ENCODE measurements around the gene COL21A1.
"Not testable (repeated sequence)": the region's sequence is repeated elsewhere in the genome, so short reads cannot be mapped to it uniquely, and the experiment has no call there.

Gene COL21A1

GRCh38 chr6:56246881-56247653 lies at the start of gene COL21A1:
Gene COL21A1, minus strand, starts transcription at chr6:56247580. Its CDS starts 64,962 bp downstream, at chr6:56182618.
- no peak for DNase-seq (ENCODE audit: low read depth in 2 of 2)

- no peak for DNase-seq (ENCODE audit: low read depth in 2 of 2)
These were observed 46.4 kb upstream of the COL21A1 start for GRCh38 chr6:56293781-56294180.

GRCh38 chr6:56292505-56293181 lies 45.3 kb upstream of the COL21A1 start:
- no peak for DNase-seq (ENCODE audit: low read depth in 2 of 2)

GRCh38 chr6:56291302-56291917 lies 44.0 kb upstream of the COL21A1 start:
- no peak for DNase-seq (ENCODE audit: low read depth in 2 of 2)

- DNase-seq (ENCODE audit: low read depth in 2 of 2) = no peak
These were observed 42.3 kb upstream of the COL21A1 start for GRCh38 chr6:56289721-56290120.

GRCh38 chr6:56288347-56288746 lies 41.0 kb upstream of the COL21A1 start:
- no peak for DNase-seq (ENCODE audit: low read depth in 2 of 2)

DNA sequence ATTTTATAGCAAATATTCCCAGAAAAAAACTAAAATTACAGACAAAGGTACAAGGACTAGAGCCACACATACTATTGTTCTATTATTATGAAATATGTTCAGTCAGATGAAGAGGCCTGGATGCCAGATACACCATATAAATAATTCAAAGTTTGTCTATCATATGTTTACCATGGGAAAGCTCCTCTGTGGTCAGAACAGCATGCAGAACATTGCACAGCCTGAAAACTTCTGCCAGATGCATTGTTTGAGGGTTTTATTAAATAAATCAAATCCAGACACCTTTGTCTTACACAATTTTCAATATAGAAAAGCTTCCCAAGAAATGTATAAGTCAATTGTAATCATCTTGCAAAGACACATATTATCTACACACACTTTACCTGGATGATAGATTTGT lies 35.0 kb upstream of the COL21A1 start:
- no peak for DNase-seq (ENCODE audit: low read depth in 2 of 2)

DNA sequence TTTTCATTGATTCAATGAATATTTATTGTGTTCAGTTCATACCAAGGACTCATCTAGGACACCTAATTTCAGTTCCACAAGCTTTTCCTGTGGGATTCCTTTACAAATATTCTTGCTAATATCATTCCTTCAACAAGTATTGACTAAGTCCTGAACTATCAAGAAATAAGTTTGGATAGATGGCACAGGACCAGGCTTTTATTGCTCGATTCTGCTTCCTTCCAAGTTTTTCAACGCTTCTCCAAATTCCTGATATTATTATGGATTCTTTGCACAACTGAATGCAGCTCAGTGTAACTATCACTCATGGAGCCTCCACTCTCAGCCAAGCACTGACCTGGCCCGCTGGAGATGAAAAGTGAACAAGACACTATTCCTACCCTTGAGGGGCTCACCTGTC lies 32.7 kb upstream of the COL21A1 start:
- no peak for DNase-seq (ENCODE audit: low read depth in 2 of 2)

DNA sequence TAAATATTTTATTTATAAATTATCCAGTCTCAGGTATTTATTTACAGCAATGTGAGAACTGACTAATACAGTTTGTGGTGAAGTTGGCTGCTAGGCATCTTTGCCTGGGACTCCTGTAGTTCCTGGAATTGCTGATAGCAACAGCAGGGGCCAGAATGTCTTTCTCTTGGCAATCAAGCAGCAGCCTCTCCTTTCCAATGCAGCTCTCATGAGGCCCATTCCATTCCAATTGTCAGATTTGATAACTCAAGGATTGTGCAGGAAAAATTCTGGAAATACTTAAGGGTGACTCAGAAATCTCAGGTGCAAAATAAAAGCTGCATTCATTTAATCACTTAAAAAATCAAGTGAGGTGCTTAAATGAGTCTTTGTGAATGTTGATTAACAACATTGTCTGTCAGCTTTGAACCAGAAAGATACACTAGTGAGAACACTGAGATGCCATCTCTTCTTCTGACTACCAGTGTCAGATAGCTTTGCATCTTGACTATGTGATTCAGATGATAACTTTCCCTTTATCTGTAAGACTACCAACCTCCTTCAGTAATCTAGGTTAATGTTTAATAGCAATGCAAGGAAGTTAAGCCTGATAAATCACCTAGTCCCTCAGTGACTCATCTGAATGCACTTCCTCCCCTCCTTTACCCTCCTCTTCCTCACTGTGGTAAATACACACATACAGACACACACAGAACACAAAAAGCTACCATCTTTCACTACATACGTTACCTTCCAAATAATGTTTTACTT lies 32.1 kb upstream of the COL21A1 start:
- no peak for DNase-seq (ENCODE audit: low read depth in 2 of 2)

DNA sequence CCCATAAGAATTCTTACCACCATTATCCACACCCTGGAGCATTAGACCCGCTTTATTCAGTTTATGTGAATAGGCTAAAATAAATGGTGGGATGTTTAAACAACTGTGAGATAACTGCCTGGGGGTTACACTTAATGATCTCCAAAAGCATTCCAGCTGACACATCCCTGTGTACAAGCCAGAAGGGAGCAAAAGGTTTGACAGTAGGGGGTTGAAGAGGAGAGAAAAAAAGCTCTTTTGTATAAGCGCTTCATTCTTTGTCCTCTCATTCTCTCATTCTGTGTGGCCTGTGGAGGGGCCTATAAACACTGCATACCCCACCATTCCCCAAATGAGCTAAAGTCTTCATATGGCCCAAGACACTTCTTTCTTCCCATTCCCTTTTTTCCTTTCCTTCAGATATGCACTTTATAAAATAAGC lies 30.8 kb upstream of the COL21A1 start:
- DNase-seq (ENCODE audit: low read depth in 2 of 2) = no peak

GRCh38 chr6:56270812-56271441 lies 23.5 kb upstream of the COL21A1 start:
- DNase-seq (ENCODE audit: low read depth in 2 of 2) = no peak

DNA sequence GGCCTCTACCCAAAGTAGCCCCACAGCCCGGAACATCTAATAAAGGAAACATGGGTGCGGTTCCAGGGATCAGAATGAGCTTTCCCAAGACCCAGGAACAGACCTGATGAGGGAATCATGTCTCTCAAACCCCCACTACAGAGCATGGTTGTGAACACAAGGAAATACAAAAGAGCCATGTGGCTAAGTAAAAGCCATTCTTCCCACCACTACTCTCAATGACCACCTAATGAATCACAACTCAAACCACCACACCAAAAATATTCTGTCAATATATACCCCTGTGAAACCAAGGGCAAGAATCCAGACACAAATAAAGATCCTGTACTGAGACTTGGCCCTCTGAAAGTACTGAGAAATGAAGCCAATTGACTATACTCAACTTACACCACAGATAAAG lies 20.9 kb upstream of the COL21A1 start:
- no peak for DNase-seq (ENCODE audit: low read depth in 2 of 2)

DNA sequence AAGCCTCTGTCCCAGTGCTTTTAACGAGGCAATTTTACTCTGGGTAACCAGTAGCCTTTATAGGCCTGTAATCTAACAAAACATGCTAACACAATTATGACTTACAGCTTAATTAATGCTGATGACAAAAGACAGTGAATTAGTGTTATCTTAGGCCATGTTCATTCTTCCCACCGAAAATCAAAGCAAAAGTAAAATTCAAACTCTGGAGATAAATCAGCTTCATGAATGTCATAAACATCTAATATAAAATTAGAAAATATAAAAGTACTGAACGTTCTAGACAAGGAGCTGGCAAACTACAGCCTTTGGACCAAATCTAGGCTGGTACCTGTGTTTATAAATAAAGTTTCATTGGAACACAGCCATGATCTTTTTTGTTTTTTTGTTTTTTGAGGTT lies 18.6 kb upstream of the COL21A1 start:
- no peak for DNase-seq (ENCODE audit: low read depth in 2 of 2)

DNA sequence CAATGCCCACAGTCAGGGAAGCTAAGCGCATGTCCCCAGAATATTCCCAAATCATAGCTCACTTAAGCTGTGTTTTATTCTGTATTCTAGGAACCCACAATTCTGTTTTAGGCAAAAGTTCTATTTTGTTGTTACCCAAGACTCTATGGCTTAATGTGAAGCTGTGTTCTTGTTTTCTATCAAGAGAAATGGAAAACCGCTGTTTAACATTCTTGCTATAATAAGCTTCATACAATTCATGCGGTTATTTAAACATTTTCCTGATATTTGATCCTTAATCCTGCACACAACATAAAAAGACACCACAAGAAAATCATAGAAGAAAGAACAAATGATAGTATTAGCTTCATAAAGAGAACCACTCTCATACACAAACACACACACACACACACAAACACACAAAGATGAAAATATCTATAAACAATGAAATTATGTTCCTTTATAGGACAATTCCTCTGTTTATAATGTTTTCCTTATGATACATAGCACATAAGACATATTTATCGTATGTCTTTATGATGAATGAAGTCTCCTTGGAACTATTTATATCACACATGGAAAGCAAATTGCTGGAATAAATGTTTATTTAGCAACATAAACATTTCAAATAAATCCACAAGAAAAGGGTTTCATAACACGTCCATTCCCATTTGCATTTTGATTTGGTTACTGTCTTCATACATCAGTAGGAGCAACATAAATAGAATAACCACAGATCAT lies 16.4 kb upstream of the COL21A1 start:
- DNase-seq (ENCODE audit: low read depth in 2 of 2) = no peak

DNA sequence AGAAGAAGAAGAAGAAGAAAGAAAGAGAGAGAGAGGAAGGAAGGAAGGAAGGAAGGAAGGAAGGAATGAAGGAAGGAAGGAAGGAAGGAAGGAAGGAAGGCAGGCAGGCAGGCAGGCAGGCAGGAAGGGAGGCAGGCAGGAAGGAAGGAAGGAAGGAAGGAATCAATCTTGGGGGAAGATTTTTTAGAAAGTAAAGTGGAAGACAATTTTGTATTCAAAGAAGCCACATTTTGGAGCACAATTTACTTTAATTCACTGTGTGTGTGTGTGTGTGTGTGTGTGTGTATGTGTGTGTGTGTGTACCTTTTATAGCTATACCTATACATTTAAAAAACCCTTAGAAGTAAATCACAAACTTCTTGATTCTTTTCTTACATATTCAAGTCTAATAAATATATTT lies 13.2 kb upstream of the COL21A1 start:
- not testable (repeated sequence) for DNase-seq (ENCODE audit: low read depth in 2 of 2)

GRCh38 chr6:56259234-56260077 lies 12.1 kb upstream of the COL21A1 start:
- DNase-seq (ENCODE audit: low read depth in 2 of 2) = no peak

GRCh38 chr6:56255349-56255748 lies 8.0 kb upstream of the COL21A1 start:
- no peak for DNase-seq (ENCODE audit: low read depth in 2 of 2)

DNA sequence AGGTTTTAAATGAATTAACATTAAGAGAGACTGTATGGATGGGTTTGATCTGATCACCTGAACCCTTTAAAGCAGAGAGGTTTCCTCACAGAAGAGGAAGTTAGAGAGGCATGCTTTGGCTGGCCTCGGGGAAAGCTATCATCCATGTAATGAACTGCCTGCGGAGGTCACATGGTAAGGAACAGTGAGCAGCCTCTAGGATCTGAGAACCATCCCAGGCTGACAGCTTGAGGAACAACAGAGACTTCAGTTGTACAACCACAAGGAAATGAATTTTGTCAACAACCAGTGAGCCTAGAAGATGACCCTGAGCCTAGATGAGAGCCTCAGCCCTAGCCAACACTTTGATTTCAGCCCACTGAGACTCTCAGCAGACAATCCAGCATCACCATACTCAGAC lies 2.9 kb upstream of the COL21A1 start:
- no peak for DNase-seq (ENCODE audit: low read depth in 2 of 2)

DNA sequence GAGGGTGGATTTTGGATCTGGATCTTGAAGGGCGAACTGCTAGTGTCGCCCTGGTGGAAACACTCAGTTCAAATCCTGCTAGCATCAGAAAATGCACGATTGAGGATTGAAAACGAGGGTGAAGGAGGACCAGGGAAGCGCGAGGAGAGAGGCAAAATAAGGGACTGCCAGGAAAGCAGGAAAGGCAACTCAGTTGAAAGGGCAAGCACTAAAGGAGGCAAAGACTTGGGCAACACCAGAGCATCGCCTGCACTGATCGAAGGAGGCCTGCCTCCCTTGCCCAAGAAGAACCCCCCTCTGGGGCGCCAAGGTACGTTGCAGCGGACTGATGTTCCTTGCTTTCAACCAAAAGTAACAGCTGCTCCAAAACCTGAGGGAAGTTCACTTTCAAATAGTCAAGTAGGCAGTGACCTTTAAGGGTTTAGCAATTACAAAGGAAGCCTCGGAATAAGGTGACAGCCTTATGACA lies 308 bp upstream of the COL21A1 start:
- DNase-seq (ENCODE audit: low read depth in 2 of 2) = no peak

DNA sequence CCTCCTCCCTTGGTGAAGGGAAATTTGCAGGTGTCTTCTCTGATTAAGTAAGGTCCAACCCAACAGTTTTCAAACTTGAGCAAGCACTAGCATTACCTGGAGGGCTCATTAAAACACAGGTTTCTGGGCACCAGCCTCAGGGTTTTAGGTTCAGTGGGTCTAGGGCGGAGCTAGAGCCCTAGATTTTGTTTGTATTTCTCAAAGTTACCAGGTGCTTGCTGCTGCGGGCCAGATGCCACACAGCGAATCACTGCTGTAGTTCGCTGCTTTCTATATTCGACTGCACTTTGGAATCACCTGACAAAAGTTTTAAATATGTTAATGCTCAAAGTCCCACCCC lies 869 bp downstream of the COL21A1 start:
- no peak for DNase-seq (ENCODE audit: low read depth in 2 of 2)
